Tibial nerve (tissue), 3 donors: ENCODE measurements around the gene TSR1.

Experiments
- CTCF ChIP-seq, 5 experiments: fragments of 200-600 bp in 3 of 5; fragments of 450-650 bp in 2 of 5; sonication (generic) in 3 of 5; IDR thresholded peaks; one replicate each; pipeline ENCODE4 v1.5.1; 2016 to 2019; ENCODE audit warnings: antibody characterized with exemption in 5 of 5, mild to moderate bottlenecking in 3 of 5, moderate library complexity in 2 of 5
- POLR2A ChIP-seq, 2 donors: fragments of 450-650 bp; IDR thresholded peaks; one replicate each; pipeline ENCODE4 v1.6.1; 2017; ENCODE audit warnings: antibody characterized with exemption in 2 of 2, mild to moderate bottlenecking in 2 of 2, moderate library complexity in 2 of 2

GRCh38 chr17:2304931-2305330 is 31.3 kb downstream of the TSR1 start:
- TF ChIP-seq CTCF (IDR thresholded peaks at IDR 0.05) (no peak), POLR2A (IDR thresholded peaks at IDR 0.05) (no peak)
